A673 (cell line): ENCODE data around the gene UNG. TPM values are rescaled to one million over a fixed set of nuclear protein-coding genes. Genes with fewer than 3 reads are reported as not detected.
A peak's percentile ranks its signal among the peaks of the same experiment; 100 is the strongest.
"Not testable (repeated sequence)": the region's sequence is repeated elsewhere in the genome, so short reads cannot be mapped to it uniquely, and the experiment has no call there.

Experiments used
- Bru-seq: library from RNA; stranded (reverse); fragments of 400-500 nt; gene quantifications from one replicate; lab custom pipeline; 2021; lab: Mats Ljungman, UMichigan
- BruChase-seq, 2 experiments: library from RNA; stranded (reverse); fragments of 400-500 nt; gene quantifications; one replicate each; lab custom pipeline; 2021; lab: Mats Ljungman, UMichigan
- BruUV-seq: library from RNA; stranded (reverse); fragments of 400-500 nt; replicated peaks from 2 replicates; lab custom pipeline; 2021; lab: Mats Ljungman, UMichigan
- CTCF ChIA-PET: fragments of 300-600 bp; sonication (Branson Sonifier 250); formaldehyde crosslinking; loops from one replicate; lab custom pipeline; 2022; ENCODE audit warnings: antibody characterized with exemption; lab: Charles Lee
- POLR2A ChIA-PET: fragments of 300-600 bp; sonication (Branson Sonifier 250); formaldehyde crosslinking; loops from one replicate; lab custom pipeline; 2022; ENCODE audit warnings: antibody characterized with exemption; ENCODE audit not compliant: low non-redundant PET; lab: Charles Lee
- DNase-seq: peaks from one replicate; pipeline ENCODE4 v3.0.0-alpha.2; 2015; ENCODE audit warnings: low spot score
- H3K27ac ChIP-seq: fragments of 200-600 bp; sonication (generic); 2 replicates; pipeline ENCODE4 v1.5.1; 2016; ENCODE audit warnings: mixed run types, low read depth, mild to moderate bottlenecking, mixed read lengths, antibody characterized with exemption, low read length; ENCODE audit not compliant: poor library complexity, severe bottlenecking
- H3K27me3 ChIP-seq: fragments of 200-600 bp; sonication (generic); replicated peaks from 2 replicates; pipeline ENCODE4 v1.6.1; 2017; ENCODE audit warnings: mixed run types, low read depth, mild to moderate bottlenecking, mixed read lengths, antibody characterized with exemption, low read length; ENCODE audit not compliant: insufficient read depth, poor library complexity
- H3K36me3 ChIP-seq: fragments of 200-600 bp; sonication (generic); 2 replicates; pipeline ENCODE4 v1.6.1; 2016; ENCODE audit warnings: mixed run types, mild to moderate bottlenecking, mixed read lengths, antibody characterized with exemption, low read length; ENCODE audit not compliant: insufficient read depth, poor library complexity, severe bottlenecking
- H3K4me1 ChIP-seq: fragments of 200-600 bp; sonication (generic); 2 replicates; pipeline ENCODE4 v1.6.1; 2017; ENCODE audit warnings: mixed run types, mild to moderate bottlenecking, mixed read lengths, antibody characterized with exemption, low read length; ENCODE audit not compliant: insufficient read depth, poor library complexity, severe bottlenecking
- H3K4me3 ChIP-seq: fragments of 200-600 bp; sonication (generic); 2 replicates; pipeline ENCODE4 v1.5.1; 2016; ENCODE audit warnings: low read depth, mixed run types, mild to moderate bottlenecking, mixed read lengths, low read length; ENCODE audit not compliant: poor library complexity, severe bottlenecking
- H3K9me3 ChIP-seq: fragments of 200-600 bp; sonication (generic); 2 replicates; pipeline ENCODE4 v1.6.1; 2016; ENCODE audit warnings: mixed run types, low read depth, mild to moderate bottlenecking, mixed read lengths, antibody characterized with exemption, low read length; ENCODE audit not compliant: poor library complexity, severe bottlenecking
- CTCF ChIP-seq: fragments of 300-800, 200-600 bp; sonication (generic); conservative IDR thresholded peaks from 2 replicates; pipeline ENCODE4 v1.5.1; 2017; ENCODE audit warnings: low read depth, mild to moderate bottlenecking, antibody characterized with exemption, low read length, moderate library complexity, mixed read lengths
- EZH2 ChIP-seq: fragments of 200-600 bp; sonication (generic); IDR thresholded peaks from 2 replicates; pipeline ENCODE4 v1.6.1; 2017; ENCODE audit warnings: borderline replicate concordance, low read depth, mild to moderate bottlenecking, mixed read lengths, antibody characterized with exemption, low read length; ENCODE audit not compliant: poor library complexity, severe bottlenecking
- intact Hi-C: fragments of 100-400 bp; cut with micrococcal nuclease; formaldehyde crosslinking; loops from one replicate; pipeline ENCODE4 v1.10.0; 2022; ENCODE audit not compliant: unreplicated experiment
- long read RNA-seq: library from polyadenylated mRNA; stranded (forward); transcript quantifications from one replicate; pipeline ENCODE4 v2.0.0, GENCODE V29; 2022
- total RNA-seq: library from RNA; stranded (reverse); gene quantifications from 2 replicates; pipeline ENCODE4 v1.2.3, GENCODE V29; 2021

Gene UNG
- total RNA-seq: 53.2 and 58.5 TPM in 2 replicates
- Bru-seq, nascent RNA: percentile 84 among the genes with signal in this experiment
- percentile 82 among the genes with signal in this experiment for BruChase-seq, experiment 1, labeled RNA remaining after a 2-hour chase
- percentile 89 among the genes with signal in this experiment for BruChase-seq, experiment 2, labeled RNA remaining after a 6-hour chase
- long read RNA-seq, transcript UNG-201 (7 exons, 2,071 nt): major isoform, 74 of 106 reads
- long read RNA-seq, transcript UNG-202 (6 exons, 2,130 nt): minor isoform, 27 of 106 reads
- long read RNA-seq, partial matches to known transcripts: 4 of 106 reads
- long read RNA-seq, other reads (novel, unspliced or antisense): 1 of 106 reads

- CTCF ChIA-PET: interaction anchor here (0.7 kb wide), 1 partner anchor 14 kb away, joined by 9 read pairs; no protein-coding TSS in a partner anchor
- intact Hi-C loops: loop anchor here (2.0 to 10.0 kb wide), 3 partner anchors 143 to 535 kb away; partner anchors contain the start of genes ISCU and SSH1
- TF ChIP-seq EZH2: no peak
- TF ChIP-seq CTCF: no peak
- Histone ChIP-seq H3K27ac (peak within 1 kb of the TSS; percentile 89), H3K36me3 (peaks cover 36% of the 10 kb centered on the region), H3K9me3 (no peaks in the 10 kb centered on the region), H3K4me1 (peaks cover 16% of the 10 kb centered on the region), H3K27me3 (no peaks in the 10 kb centered on the region), H3K4me3 (peak within 1 kb of the TSS; percentile 63)
- POLR2A ChIA-PET: interaction anchor here (0.5 kb wide), 1 partner anchor 413 kb away, joined by 3 read pairs; no protein-coding TSS in a partner anchor
- DNase-seq: peak; percentile 98
- BruUV-seq: no TSS peak
These were observed at the start of gene UNG for GRCh38 chr12:109097435-109098182. Gene UNG, plus strand, starts transcription at chr12:109097597. Its CDS starts 83 bp downstream, at chr12:109097680.

- POLR2A ChIA-PET, H3K4me3 ChIP-seq, H3K4me1 ChIP-seq, DNase-seq, intact Hi-C loops, CTCF ChIA-PET, H3K27me3 ChIP-seq, H3K9me3 ChIP-seq, H3K27ac ChIP-seq, BruUV-seq, H3K36me3 ChIP-seq: not testable (repeated sequence)
These were observed 48.7 kb upstream of the UNG start for GRCh38 chr12:109048706-109049105.

DNA sequence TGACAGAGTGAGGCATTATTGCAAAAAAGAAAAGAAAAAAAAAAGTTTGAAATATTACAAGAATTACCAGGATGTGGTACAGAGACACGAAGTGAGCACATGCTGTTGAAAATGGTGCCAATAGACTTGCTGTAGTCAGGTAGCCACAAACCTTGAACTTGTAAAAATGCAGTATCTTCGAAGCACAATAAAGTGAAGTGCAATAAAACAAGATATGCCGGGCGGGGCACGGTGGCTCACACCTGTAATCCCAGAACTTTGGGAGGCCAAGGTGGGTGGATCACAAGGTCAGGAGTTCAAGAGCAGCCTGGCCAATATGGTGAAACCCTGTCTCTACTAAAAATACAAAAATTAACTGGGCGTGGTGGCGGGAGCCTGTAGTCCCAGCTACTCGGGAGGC lies 47.6 kb upstream of the UNG start:
- H3K27me3 ChIP-seq, BruUV-seq, intact Hi-C loops, H3K4me3 ChIP-seq, H3K9me3 ChIP-seq, DNase-seq, H3K27ac ChIP-seq, H3K4me1 ChIP-seq, CTCF ChIA-PET, POLR2A ChIA-PET, H3K36me3 ChIP-seq: not testable (repeated sequence)

DNA sequence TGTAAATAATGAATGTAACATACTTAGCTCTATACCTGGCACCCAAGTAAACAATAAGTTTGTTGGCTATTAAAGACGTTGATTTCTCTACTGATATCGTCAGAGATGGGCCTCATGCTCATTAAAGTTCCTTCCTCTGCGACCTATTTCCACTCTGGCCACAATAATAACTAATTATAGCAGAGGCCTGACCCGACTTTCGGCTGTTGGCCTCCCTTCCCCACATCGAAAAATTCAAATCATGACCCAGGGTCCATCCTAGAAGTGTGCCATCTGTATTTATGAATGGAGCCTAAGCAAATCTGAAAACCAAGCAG lies 45.3 kb upstream of the UNG start:
- Histone ChIP-seq H3K27ac (no peak overlapping the region), H3K27me3 (no peaks in the 10 kb centered on the region), H3K4me1 (peaks cover 7% of the 10 kb centered on the region), H3K9me3 (no peaks in the 10 kb centered on the region), H3K36me3 (no peaks in the 10 kb centered on the region), H3K4me3 (peak overlapping the region; percentile 89)
- TF ChIP-seq CTCF (no peak), EZH2 (no peak)
- ChIA-PET POLR2A (no interaction called here), CTCF (interaction anchor here (0.6 kb wide), 1 partner anchor 343 kb away, joined by 3 read pairs; no protein-coding TSS in a partner anchor)
- DNase-seq: no peak
- intact Hi-C loops: no loop called here
- no TSS peak for BruUV-seq
